CMK (cell line): ENCODE measurements around the gene MED27.

ENCODE experiments used
- DNase-seq: peaks from one replicate; pipeline ENCODE4 v3.0.0-alpha.2; 2010; ENCODE audit warnings: low read depth

The MED27 gene

GRCh38 chr9:131853434-131853833 lies 226.2 kb downstream of the MED27 start:
- DNase-seq, result no peak

- peak; percentile 45 for DNase-seq
Observed at GRCh38 chr9:131851414-131851813, 228.3 kb downstream of the MED27 start.

GRCh38 chr9:131849391-131849790 lies 230.3 kb downstream of the MED27 start:
- no peak for DNase-seq

- no peak for DNase-seq
Observed at GRCh38 chr9:131848570-131849160, 231.0 kb downstream of the MED27 start.

GRCh38 chr9:131847665-131848354 lies 231.9 kb downstream of the MED27 start:
- no peak for DNase-seq

- no peak for DNase-seq
Observed at GRCh38 chr9:131845305-131846298, 234.1 kb downstream of the MED27 start.

GRCh38 chr9:131844745-131845118 lies 234.9 kb downstream of the MED27 start:
- no peak for DNase-seq

GRCh38 chr9:131843989-131844744 lies 235.5 kb downstream of the MED27 start:
- no peak for DNase-seq

- DNase-seq, result no peak
Observed at GRCh38 chr9:131841765-131842318, 237.8 kb downstream of the MED27 start.

GRCh38 chr9:131840751-131841702 lies 238.6 kb downstream of the MED27 start:
- DNase-seq, result no peak

GRCh38 chr9:131840220-131840619 lies 239.4 kb downstream of the MED27 start:
- DNase-seq, result peak; percentile 21

GRCh38 chr9:131839281-131840084 lies 240.2 kb downstream of the MED27 start:
- DNase-seq, result peak; percentile 22

- DNase-seq, result no peak
Observed at GRCh38 chr9:131838530-131839280, 241.0 kb downstream of the MED27 start.

- DNase-seq, result no peak
Observed at GRCh38 chr9:131837836-131838235, 241.8 kb downstream of the MED27 start.

GRCh38 chr9:131837316-131837715 lies 242.4 kb downstream of the MED27 start:
- DNase-seq, result no peak

- no peak for DNase-seq
Observed at GRCh38 chr9:131836607-131837315, 242.9 kb downstream of the MED27 start.

- DNase-seq, result no peak
Observed at GRCh38 chr9:131836021-131836420, 243.6 kb downstream of the MED27 start.
